Neural progenitor cell (in vitro differentiated cells): Measurements from ENCODE around the gene UBE2L3. TPM values are rescaled to one million over a fixed set of nuclear protein-coding genes. Genes with fewer than 3 reads are reported as not detected.

ENCODE experiments used
- DNase-seq: peaks from one replicate; pipeline ENCODE4 v3.0.0-alpha.2; 2016; ENCODE audit warnings: low spot score
- H2AFZ ChIP-seq: fragments of 200-600 bp; sonication (generic); replicated peaks from 2 replicates; pipeline ENCODE4 v1.6.1; 2016; ENCODE audit warnings: antibody characterized with exemption
- H3F3A ChIP-seq: fragments of 200-600 bp; sonication (generic); 2 replicates; pipeline ENCODE4 v1.6.1; 2016; ENCODE audit warnings: antibody characterized with exemption, low read depth
- H3K27ac ChIP-seq: fragments of 200-600 bp; sonication (generic); 2 replicates; pipeline ENCODE4 v1.5.1; 2016; ENCODE audit warnings: mild to moderate bottlenecking
- H3K27me3 ChIP-seq: fragments of 200-600 bp; sonication (generic); 2 replicates; pipeline ENCODE4 v1.6.1; 2016; ENCODE audit warnings: mild to moderate bottlenecking, moderate library complexity
- H3K36me3 ChIP-seq: fragments of 200-600 bp; sonication (generic); 2 replicates; pipeline ENCODE4 v1.5.1; 2016
- H3K4me1 ChIP-seq: fragments of 200-600 bp; sonication (generic); 2 replicates; pipeline ENCODE4 v1.6.1; 2016; ENCODE audit warnings: mixed run types
- H3K4me2 ChIP-seq: fragments of 200-600 bp; sonication (generic); 2 replicates; pipeline ENCODE4 v1.6.1; 2016
- H3K4me3 ChIP-seq: fragments of 200-600 bp; sonication (generic); 2 replicates; pipeline ENCODE4 v1.5.1; 2016
- H3K79me2 ChIP-seq: fragments of 200-600 bp; sonication (generic); 2 replicates; pipeline ENCODE4 v1.6.1; 2016; ENCODE audit warnings: low read depth
- H3K9ac ChIP-seq: fragments of 200-600 bp; sonication (generic); 2 replicates; pipeline ENCODE4 v1.6.1; 2016
- H3K9me3 ChIP-seq: fragments of 200-600 bp; sonication (generic); 2 replicates; pipeline ENCODE4 v1.5.1; 2016; ENCODE audit warnings: low read depth
- H4K20me1 ChIP-seq: fragments of 200-600 bp; sonication (generic); 2 replicates; pipeline ENCODE4 v1.6.1; 2016; ENCODE audit warnings: low read depth
- H3K27ac Mint-ChIP-seq: 3 replicates; pipeline ENCODE4 v1.8.0; 2021; ENCODE audit warnings: mixed read lengths
- H3K27me3 Mint-ChIP-seq: 2 replicates; pipeline ENCODE4 v1.8.0; 2022; ENCODE audit warnings: low read depth, mild to moderate bottlenecking, inconsistent platforms, moderate library complexity, mixed read lengths; ENCODE audit not compliant: insufficient read depth
- H3K36me3 Mint-ChIP-seq: 3 replicates; pipeline ENCODE4 v1.8.0; 2021; ENCODE audit warnings: mixed read lengths
- H3K4me1 Mint-ChIP-seq: 3 replicates; pipeline ENCODE4 v1.8.0; 2021; ENCODE audit warnings: mixed read lengths
- H3K4me3 Mint-ChIP-seq: 3 replicates; pipeline ENCODE4 v1.8.0; 2021; ENCODE audit warnings: mild to moderate bottlenecking, moderate library complexity, mixed read lengths
- H3K9me3 Mint-ChIP-seq: 3 replicates; pipeline ENCODE4 v1.8.0; 2020; ENCODE audit warnings: mixed read lengths
- EZH2 ChIP-seq: fragments of 200-600 bp; sonication (generic); IDR thresholded peaks from 2 replicates; pipeline ENCODE4 v1.6.1; 2017; ENCODE audit warnings: antibody characterized with exemption, mild to moderate bottlenecking, moderate library complexity
- EZH2phosphoT487 ChIP-seq: fragments of 200-600 bp; sonication (generic); IDR thresholded peaks from 2 replicates; pipeline ENCODE4 v1.6.1; 2017; ENCODE audit warnings: antibody characterized with exemption
- total RNA-seq: library from RNA; depleted of rRNA; stranded (reverse); fragments of >200 nt; gene quantifications from 2 replicates; pipeline ENCODE4 v1.2.3, GENCODE V29; 2015; ENCODE audit warnings: low replicate concordance
- TF ChIP-seq, protein P1 (sequence below): fragments of 200-600 bp; sonication (generic); IDR thresholded peaks from 2 replicates; pipeline ENCODE4 v1.5.1; 2017; ENCODE audit warnings: antibody characterized with exemption, mild to moderate bottlenecking

The UBE2L3 gene
- total RNA-seq, 1 donor from 2014 or later, result 61.2 TPM

GRCh38 chr22:21650280-21650679, 82.8 kb downstream of the UBE2L3 start:
- DNase-seq, result no peak
- Histone ChIP-seq H3K27ac (no peak overlapping the region), H3K4me2 (peak overlapping the region; percentile 92), H4K20me1 (peaks cover 26% of the 10 kb centered on the region), H3K9ac (no peak overlapping the region), H3F3A (peaks cover 49% of the 10 kb centered on the region), H3K4me3 (peak overlapping the region; percentile 72), H2AFZ (no peak overlapping the region), H3K4me1 (peaks cover 20% of the 10 kb centered on the region), H3K27me3 (no peaks in the 10 kb centered on the region), H3K9me3 (no peaks in the 10 kb centered on the region), H3K36me3 (no peaks in the 10 kb centered on the region), H3K79me2 (peaks cover 25% of the 10 kb centered on the region)
- TF ChIP-seq EZH2phosphoT487 (no peak), EZH2 (no peak)
- TF ChIP-seq, protein P1, sequence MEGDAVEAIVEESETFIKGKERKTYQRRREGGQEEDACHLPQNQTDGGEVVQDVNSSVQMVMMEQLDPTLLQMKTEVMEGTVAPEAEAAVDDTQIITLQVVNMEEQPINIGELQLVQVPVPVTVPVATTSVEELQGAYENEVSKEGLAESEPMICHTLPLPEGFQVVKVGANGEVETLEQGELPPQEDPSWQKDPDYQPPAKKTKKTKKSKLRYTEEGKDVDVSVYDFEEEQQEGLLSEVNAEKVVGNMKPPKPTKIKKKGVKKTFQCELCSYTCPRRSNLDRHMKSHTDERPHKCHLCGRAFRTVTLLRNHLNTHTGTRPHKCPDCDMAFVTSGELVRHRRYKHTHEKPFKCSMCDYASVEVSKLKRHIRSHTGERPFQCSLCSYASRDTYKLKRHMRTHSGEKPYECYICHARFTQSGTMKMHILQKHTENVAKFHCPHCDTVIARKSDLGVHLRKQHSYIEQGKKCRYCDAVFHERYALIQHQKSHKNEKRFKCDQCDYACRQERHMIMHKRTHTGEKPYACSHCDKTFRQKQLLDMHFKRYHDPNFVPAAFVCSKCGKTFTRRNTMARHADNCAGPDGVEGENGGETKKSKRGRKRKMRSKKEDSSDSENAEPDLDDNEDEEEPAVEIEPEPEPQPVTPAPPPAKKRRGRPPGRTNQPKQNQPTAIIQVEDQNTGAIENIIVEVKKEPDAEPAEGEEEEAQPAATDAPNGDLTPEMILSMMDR, result no peak
- H3K9me3 Mint-ChIP-seq, result no peaks in the 10 kb centered on the region
- H3K27ac Mint-ChIP-seq, result peak overlapping the region; percentile 96
- peak overlapping the region; percentile 93 for H3K4me3 Mint-ChIP-seq
- H3K36me3 Mint-ChIP-seq, result peaks cover 5% of the 10 kb centered on the region
- peaks cover 28% of the 10 kb centered on the region for H3K4me1 Mint-ChIP-seq
- H3K27me3 Mint-ChIP-seq, result peaks cover 8% of the 10 kb centered on the region

GRCh38 chr22:21650823-21651520, 83.5 kb downstream of the UBE2L3 start:
- Histone ChIP-seq H3K36me3 (no peaks in the 10 kb centered on the region), H2AFZ (peak overlapping the region; percentile 90), H3K4me2 (peak overlapping the region; percentile 92), H3K27ac (peak overlapping the region; percentile 22), H3K27me3 (no peaks in the 10 kb centered on the region), H3K4me3 (peak overlapping the region; percentile 72), H3K4me1 (peaks cover 20% of the 10 kb centered on the region), H3K9me3 (no peaks in the 10 kb centered on the region), H4K20me1 (peaks cover 28% of the 10 kb centered on the region), H3F3A (peaks cover 54% of the 10 kb centered on the region), H3K79me2 (peaks cover 25% of the 10 kb centered on the region), H3K9ac (peak overlapping the region; percentile 40)
- peak; percentile 48 for DNase-seq
- H3K9me3 Mint-ChIP-seq, result no peaks in the 10 kb centered on the region
- H3K27ac Mint-ChIP-seq, result peak overlapping the region; percentile 96
- TF ChIP-seq, protein P1, result no peak
- no peak for TF ChIP-seq EZH2phosphoT487
- peaks cover 28% of the 10 kb centered on the region for H3K4me1 Mint-ChIP-seq
- H3K27me3 Mint-ChIP-seq, result peaks cover 8% of the 10 kb centered on the region
- H3K36me3 Mint-ChIP-seq, result peaks cover 5% of the 10 kb centered on the region
- H3K4me3 Mint-ChIP-seq, result peak overlapping the region; percentile 93

DNA sequence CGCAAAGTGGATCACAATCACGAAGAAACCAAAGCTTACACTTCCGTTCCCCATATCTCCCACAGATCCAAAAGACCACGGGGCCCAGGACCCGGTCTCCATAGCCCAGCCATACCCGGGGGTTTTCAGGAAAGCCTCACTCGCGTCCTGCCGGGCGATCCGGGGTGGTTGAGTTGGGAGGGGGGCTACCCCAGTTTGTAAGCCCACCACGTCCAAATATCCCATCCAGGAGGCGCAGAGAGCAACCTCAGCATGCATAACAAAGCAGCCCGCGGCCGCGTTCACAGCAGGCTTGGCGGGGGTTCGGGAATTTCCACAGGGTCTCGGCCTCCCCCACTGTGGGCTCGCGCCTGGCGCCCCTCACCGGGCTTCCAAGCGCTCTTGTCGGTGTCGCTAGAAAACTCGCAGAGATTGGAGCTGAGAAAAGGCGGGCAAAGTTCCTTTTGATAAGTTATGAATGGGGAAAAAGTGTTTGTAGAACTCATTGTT, 84.1 kb downstream of the UBE2L3 start:
- H3K36me3 Mint-ChIP-seq, result peaks cover 5% of the 10 kb centered on the region

More for the DNA sequence above, 84.1 kb downstream of the UBE2L3 start:
- peak overlapping the region; percentile 90 for H2AFZ ChIP-seq
- peaks cover 20% of the 10 kb centered on the region for H3K4me1 ChIP-seq
- H3K27ac ChIP-seq, result peak overlapping the region; percentile 22
- TF ChIP-seq EZH2phosphoT487, result no peak
- TF ChIP-seq, protein P1, result no peak
- TF ChIP-seq EZH2, result no peak
- H3K4me2 ChIP-seq, result peak overlapping the region; percentile 92
- Mint-ChIP-seq H3K4me1 (peaks cover 28% of the 10 kb centered on the region), H3K27ac (peak overlapping the region; percentile 96), H3K27me3 (peaks cover 12% of the 10 kb centered on the region), H3K9me3 (no peaks in the 10 kb centered on the region), H3K4me3 (peak overlapping the region; percentile 93)
- peaks cover 25% of the 10 kb centered on the region for H3K79me2 ChIP-seq
- H3K4me3 ChIP-seq, result peak overlapping the region; percentile 72
- no peaks in the 10 kb centered on the region for H3K9me3 ChIP-seq
- H3K36me3 ChIP-seq, result no peaks in the 10 kb centered on the region
- H3K27me3 ChIP-seq, result no peaks in the 10 kb centered on the region
- peaks cover 25% of the 10 kb centered on the region for H4K20me1 ChIP-seq
- peak overlapping the region; percentile 40 for H3K9ac ChIP-seq
- peaks cover 55% of the 10 kb centered on the region for H3F3A ChIP-seq
- DNase-seq, result peak; percentile 71
